Fibroblast of mammary gland (primary cell): Measurements from ENCODE around the gene ADAM17.

Experiments
- DNase-seq: peaks from one replicate; pipeline ENCODE4 v3.0.0-alpha.2; 2010; ENCODE audit warnings: low read depth
- H3K4me3 ChIP-seq: 2 replicates; pipeline ENCODE4 v1.5.1; 2011; ENCODE audit warnings: low read depth, mild to moderate bottlenecking, low read length, moderate library complexity; ENCODE audit not compliant: control insufficient read depth
- CTCF ChIP-seq: conservative IDR thresholded peaks from 2 replicates; pipeline ENCODE4 v1.5.1; 2011; ENCODE audit warnings: low read depth, low read length, inconsistent platforms; ENCODE audit not compliant: control insufficient read depth, insufficient read depth

Gene ADAM17

DNA sequence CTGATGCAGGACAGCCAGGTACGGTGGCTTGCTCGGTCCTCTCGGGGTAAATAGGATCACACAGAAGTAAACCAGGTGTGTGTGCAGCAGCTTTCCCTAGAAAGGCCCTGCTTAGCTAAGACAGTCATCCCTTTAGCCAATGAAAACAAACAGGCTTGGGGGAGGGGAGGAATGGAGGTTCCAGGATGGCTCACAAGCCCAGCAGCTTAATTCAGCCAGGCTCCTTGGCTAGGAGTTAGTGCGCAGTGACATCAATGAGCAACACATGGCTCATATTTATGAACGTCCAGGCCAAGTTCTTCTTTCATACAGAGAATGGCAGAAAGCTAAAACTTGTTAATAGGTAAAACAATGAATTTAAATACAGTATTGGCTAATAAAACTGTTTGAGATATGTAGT lies 71.1 kb downstream of the ADAM17 start:
- H3K4me3 ChIP-seq = no peak overlapping the region
- no peak for TF ChIP-seq CTCF
- DNase-seq = peak; percentile 80

DNA sequence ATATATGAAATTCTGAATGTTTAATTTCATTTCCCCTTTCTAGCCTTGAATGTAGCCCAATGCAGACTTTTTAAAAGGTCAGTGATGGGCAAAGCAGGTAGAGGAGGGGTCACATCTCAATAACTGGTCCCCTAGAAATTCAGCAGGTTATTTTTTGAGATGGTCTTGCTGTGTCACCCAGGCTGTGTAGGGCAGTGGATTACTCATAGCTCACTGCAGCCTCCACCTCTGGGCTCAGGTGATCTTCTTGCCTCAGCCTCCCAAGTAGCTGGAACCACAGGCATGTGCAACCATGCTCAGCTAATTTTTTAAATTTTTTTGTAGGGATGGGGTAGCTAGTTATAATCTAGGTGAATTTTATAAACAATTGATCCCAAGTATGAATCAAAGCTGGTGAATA lies 72.5 kb downstream of the ADAM17 start:
- no peak for TF ChIP-seq CTCF
- no peak overlapping the region for H3K4me3 ChIP-seq
- DNase-seq = no peak

DNA sequence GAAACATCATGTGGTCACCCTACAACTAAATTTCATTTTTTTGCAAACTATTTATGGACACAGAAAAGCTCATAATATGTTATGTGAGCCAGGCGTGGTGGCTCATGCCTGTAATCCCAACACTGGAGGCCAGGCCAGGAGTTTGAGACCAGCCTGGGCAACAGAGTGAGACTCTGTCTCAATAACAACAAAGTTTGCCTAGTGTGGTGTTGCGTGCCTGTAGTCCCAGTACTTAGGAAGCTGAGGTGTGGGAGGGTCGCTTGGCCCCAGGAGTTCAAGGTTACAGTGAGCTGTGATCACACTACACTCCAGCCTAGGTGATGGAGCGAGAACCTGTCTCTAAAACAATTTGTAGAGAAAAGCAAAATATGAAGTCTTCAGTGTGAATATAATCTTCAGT lies 75.5 kb downstream of the ADAM17 start:
- no peak for TF ChIP-seq CTCF
- no peak for DNase-seq

GRCh38 chr2:9478526-9478925 lies 77.1 kb downstream of the ADAM17 start:
- no peak for TF ChIP-seq CTCF
- no peak overlapping the region for H3K4me3 ChIP-seq

More for the DNA sequence above, 75.5 kb downstream of the ADAM17 start:
- no peak overlapping the region for H3K4me3 ChIP-seq

GRCh38 chr2:9477914-9478313 lies 77.7 kb downstream of the ADAM17 start:
- no peak for TF ChIP-seq CTCF
- no peak overlapping the region for H3K4me3 ChIP-seq
- no peak for DNase-seq

More at GRCh38 chr2:9478526-9478925, 77.1 kb downstream of the ADAM17 start:
- no peak for DNase-seq

GRCh38 chr2:9474361-9475057 lies 81.1 kb downstream of the ADAM17 start, which contains the start of gene IAH1:
IAH1 (plus strand) TSS chr2:9474551; CDS start chr2:9474567, 16 bp downstream.
- H3K4me3 ChIP-seq = peak within 1 kb of the TSS; percentile 79
- no peak for TF ChIP-seq CTCF
- peak; percentile 25 for DNase-seq
